Thymus (tissue), 11 donors: ENCODE data around the gene FBXW9. TPM values are rescaled to one million over a fixed set of nuclear protein-coding genes. Genes with fewer than 3 reads are reported as not detected.
A peak's percentile ranks its signal among the peaks of the same experiment; 100 is the strongest.

Experiments
- DNase-seq, 9 donors: peaks; one replicate each; pipeline ENCODE4 v3.0.0-alpha.2; 2013; ENCODE audit warnings: low spot score in 9 of 9, low read depth in 6 of 9, missing footprints in 1 of 9
- H3K27ac ChIP-seq, 2 donors: one replicate each; pipeline ENCODE4 v1.5.1; 2013; ENCODE audit warnings: control low read depth in 1 of 2, low read depth in 1 of 2, low read length in 1 of 2, mild to moderate bottlenecking in 1 of 2, moderate library complexity in 1 of 2
- H3K27me3 ChIP-seq, 2 donors: one replicate each; pipeline ENCODE4 v1.5.1; 2013; ENCODE audit warnings: low read length in 1 of 2; ENCODE audit not compliant: control insufficient read depth in 2 of 2, insufficient read depth in 1 of 2
- H3K36me3 ChIP-seq, 2 donors: one replicate each; pipeline ENCODE4 v1.5.1; 2013; ENCODE audit warnings: low read length in 1 of 2, mild to moderate bottlenecking in 1 of 2, moderate library complexity in 1 of 2; ENCODE audit not compliant: control insufficient read depth in 2 of 2, insufficient read depth in 2 of 2
- H3K4me1 ChIP-seq, 2 donors: one replicate each; pipeline ENCODE4 v1.5.1; 2013; ENCODE audit warnings: low read length in 2 of 2; ENCODE audit not compliant: control insufficient read depth in 2 of 2, insufficient read depth in 2 of 2
- H3K4me3 ChIP-seq, 2 donors: one replicate each; pipeline ENCODE4 v1.5.1; 2013; ENCODE audit warnings: low read length in 2 of 2, control low read depth in 1 of 2, mild to moderate bottlenecking in 1 of 2
- H3K9me3 ChIP-seq, 2 donors: one replicate each; pipeline ENCODE4 v1.5.1; 2013; ENCODE audit warnings: low read length in 1 of 2, mild to moderate bottlenecking in 1 of 2; ENCODE audit not compliant: control insufficient read depth in 2 of 2, insufficient read depth in 1 of 2
- WGBS: extraction: QIAGEN DNeasy Blood & Tissue Kit; methylation state at CpG from one replicate; pipeline ENCODE4 v1.1.7; 2013; 5-methylcytosine and 5-hydroxymethylcytosine counted together
- polyA plus RNA-seq: library from polyadenylated mRNA; stranded (reverse); fragments of 200-250 nt; gene quantifications from one replicate; pipeline ENCODE4 v1.2.3, GENCODE V29; 2013
- total RNA-seq: library from RNA; stranded (reverse); fragments of 120-200 nt; gene quantifications from one replicate; pipeline ENCODE4 v1.2.4, GENCODE V29; 2013
- donor health status: healthy.

FBXW9 gene
- total and polyA plus RNA-seq, 2 donors = 6.2 to 6.5 TPM

- no peaks in the 10 kb centered on the region for H3K9me3 ChIP-seq
- no peak overlapping the region for H3K4me3 ChIP-seq
- 98% methylated on average over 12 of the region's 12 CpGs for WGBS
- H3K4me1 ChIP-seq = peaks cover 0 to 15% of the 10 kb centered on the region in 2 donors
- DNase-seq = no peak
- H3K36me3 ChIP-seq = peaks cover 71 to 74% of the 10 kb centered on the region in 2 donors
- H3K27ac ChIP-seq = no peak overlapping the region
- H3K27me3 ChIP-seq = no peaks in the 10 kb centered on the region
Observed at GRCh38 chr19:12676928-12677327, 19.5 kb downstream of the FBXW9 start.

GRCh38 chr19:12676384-12676792 is 20.0 kb downstream of the FBXW9 start:
- peak in 6 of 9 donors; percentile 67 to 85 (median 73) for DNase-seq
- Histone ChIP-seq H3K36me3 (peaks cover 73 to 75% of the 10 kb centered on the region in 2 donors), H3K27ac (no peak overlapping the region), H3K9me3 (no peaks in the 10 kb centered on the region), H3K4me1 (peaks cover 0 to 15% of the 10 kb centered on the region in 2 donors), H3K27me3 (no peaks in the 10 kb centered on the region), H3K4me3 (no peak overlapping the region)
- 50% methylated on average over 4 of the region's 4 CpGs for WGBS

- 97% methylated on average over 15 of the region's 15 CpGs for WGBS
- no peak for DNase-seq
- peaks cover 73 to 75% of the 10 kb centered on the region in 2 donors for H3K36me3 ChIP-seq
- no peak overlapping the region for H3K4me3 ChIP-seq
- no peak overlapping the region for H3K27ac ChIP-seq
- H3K4me1 ChIP-seq = peaks cover 0 to 10% of the 10 kb centered on the region in 2 donors
- no peaks in the 10 kb centered on the region for H3K27me3 ChIP-seq
- no peaks in the 10 kb centered on the region for H3K9me3 ChIP-seq
Observed at GRCh38 chr19:12675940-12676339, 20.5 kb downstream of the FBXW9 start.

GRCh38 chr19:12675399-12675798 is 21.0 kb downstream of the FBXW9 start:
- Histone ChIP-seq H3K4me1 (peaks cover 0 to 11% of the 10 kb centered on the region in 2 donors), H3K36me3 (peaks cover 73 to 75% of the 10 kb centered on the region in 2 donors), H3K27me3 (no peaks in the 10 kb centered on the region), H3K27ac (no peak overlapping the region), H3K9me3 (no peaks in the 10 kb centered on the region), H3K4me3 (no peak overlapping the region)
- WGBS = 98% methylated on average over 10 of the region's 10 CpGs
- DNase-seq = no peak

- H3K27ac ChIP-seq = no peak overlapping the region
- peaks cover 55 to 58% of the 10 kb centered on the region in 2 donors for H3K36me3 ChIP-seq
- H3K9me3 ChIP-seq = no peaks in the 10 kb centered on the region
- no peak overlapping the region for H3K4me3 ChIP-seq
- no peaks in the 10 kb centered on the region for H3K27me3 ChIP-seq
- 96% methylated on average over 10 of the region's 10 CpGs for WGBS
- DNase-seq = no peak
- peaks cover 10 to 23% of the 10 kb centered on the region in 2 donors for H3K4me1 ChIP-seq
Observed at GRCh38 chr19:12672744-12673143, 23.7 kb downstream of the FBXW9 start.

- 51% methylated on average over 26 of the region's 26 CpGs for WGBS
- H3K4me3 ChIP-seq = peak overlapping the region; percentile 92 to 99
- peak overlapping the region; percentile 91 for H3K27ac ChIP-seq
- no peak for DNase-seq
- no peaks in the 10 kb centered on the region for H3K27me3 ChIP-seq
- H3K4me1 ChIP-seq = peaks cover 22 to 42% of the 10 kb centered on the region in 2 donors
- no peaks in the 10 kb centered on the region for H3K9me3 ChIP-seq
- H3K36me3 ChIP-seq = peaks cover 33 to 37% of the 10 kb centered on the region in 2 donors
Observed at GRCh38 chr19:12670159-12670928, 26.1 kb downstream of the FBXW9 start.

GRCh38 chr19:12669270-12670158 is 26.9 kb downstream of the FBXW9 start:
- peaks cover 27 to 36% of the 10 kb centered on the region in 2 donors for H3K36me3 ChIP-seq
- no peaks in the 10 kb centered on the region for H3K27me3 ChIP-seq
- peaks cover 22 to 50% of the 10 kb centered on the region in 2 donors for H3K4me1 ChIP-seq
- peak overlapping the region; percentile 92 to 99 for H3K4me3 ChIP-seq
- DNase-seq = peak; percentile 70 to 90 (median 79)
- no peaks in the 10 kb centered on the region for H3K9me3 ChIP-seq
- peak overlapping the region; percentile 91 for H3K27ac ChIP-seq
- WGBS = under 1% methylated on average over 64 of the region's 64 CpGs

- Histone ChIP-seq H3K27me3 (no peaks in the 10 kb centered on the region), H3K4me1 (peaks cover 22 to 51% of the 10 kb centered on the region in 2 donors), H3K9me3 (no peaks in the 10 kb centered on the region), H3K4me3 (peak overlapping the region; percentile 92 to 99), H3K27ac (peak overlapping the region; percentile 91), H3K36me3 (peaks cover 21 to 36% of the 10 kb centered on the region in 2 donors)
- WGBS = 1% methylated on average over 24 of the region's 24 CpGs
- peak in 2 of 9 donors; percentile 17 to 55 for DNase-seq
Observed at GRCh38 chr19:12668932-12669269, 27.5 kb downstream of the FBXW9 start.

- Histone ChIP-seq H3K27me3 (no peaks in the 10 kb centered on the region), H3K4me1 (peaks cover 22 to 51% of the 10 kb centered on the region in 2 donors), H3K9me3 (no peaks in the 10 kb centered on the region), H3K27ac (peak overlapping the region in 1 of 2 donors; percentile 91), H3K4me3 (peak overlapping the region; percentile 92 to 99), H3K36me3 (peaks cover 22 to 37% of the 10 kb centered on the region in 2 donors)
- WGBS = 92% methylated on average over 8 of the region's 8 CpGs
- no peak for DNase-seq
Observed at GRCh38 chr19:12668346-12668745, 28.1 kb downstream of the FBXW9 start.
